Esophagus squamous epithelium (tissue), 4 donors: ENCODE data around the gene PBX2.

ENCODE experiments used
- CTCF ChIP-seq, 6 experiments: fragments of 450-650 bp in 4 of 6; fragments of 200-600 bp in 2 of 6; sonication (generic) in 2 of 6; IDR thresholded peaks; one replicate each; pipeline ENCODE4 v1.5.1; 2016 to 2019; ENCODE audit warnings: antibody characterized with exemption in 6 of 6, mild to moderate bottlenecking in 4 of 6, moderate library complexity in 4 of 6
- POLR2A ChIP-seq, 4 donors: fragments of 450-650 bp; IDR thresholded peaks; one replicate each; pipeline ENCODE4 v1.6.1; 2017; ENCODE audit warnings: antibody characterized with exemption in 4 of 4, mild to moderate bottlenecking in 4 of 4, moderate library complexity in 3 of 4

- TF ChIP-seq POLR2A (IDR thresholded peaks at IDR 0.05): no peak
- no peak for TF ChIP-seq CTCF (IDR thresholded peaks at IDR 0.05)
These were observed 24.1 kb upstream of the PBX2 start for GRCh38 chr6:32214126-32214525.
